Measurements from ENCODE around the gene MSX2.

MSX2 gene

GRCh38 chr5:174725261-174725990, 1.0 kb downstream of the MSX2 start:
- TF ChIP-seq CTCF (IDR thresholded peaks at IDR 0.05): no peak

GRCh38 chr5:174725991-174726601, 1.7 kb downstream of the MSX2 start:
- TF ChIP-seq CTCF (IDR thresholded peaks at IDR 0.05): no peak

GRCh38 chr5:174726916-174727793, 2.8 kb downstream of the MSX2 start:
- TF ChIP-seq CTCF (IDR thresholded peaks at IDR 0.05): no peak

GRCh38 chr5:174727794-174728680, 3.7 kb downstream of the MSX2 start:
- TF ChIP-seq CTCF (IDR thresholded peaks at IDR 0.05): no peak

GRCh38 chr5:174729075-174729680, 4.8 kb downstream of the MSX2 start:
- TF ChIP-seq CTCF (IDR thresholded peaks at IDR 0.05): no peak

- TF ChIP-seq CTCF (IDR thresholded peaks at IDR 0.05): no peak
Measured at GRCh38 chr5:174731214-174732035, 7.0 kb downstream of the MSX2 start.
